Measurements from ENCODE around the gene GALNTL6. TPM values are rescaled to one million over a fixed set of nuclear protein-coding genes. Genes with fewer than 3 reads are reported as not detected.
"Not testable (repeated sequence)": the region's sequence is repeated elsewhere in the genome, so short reads cannot be mapped to it uniquely, and the experiment has no call there.

GALNTL6 gene
- polyA plus RNA-seq, 4 donors: 0.19 to 3.2 (median 0.74) TPM

DNA sequence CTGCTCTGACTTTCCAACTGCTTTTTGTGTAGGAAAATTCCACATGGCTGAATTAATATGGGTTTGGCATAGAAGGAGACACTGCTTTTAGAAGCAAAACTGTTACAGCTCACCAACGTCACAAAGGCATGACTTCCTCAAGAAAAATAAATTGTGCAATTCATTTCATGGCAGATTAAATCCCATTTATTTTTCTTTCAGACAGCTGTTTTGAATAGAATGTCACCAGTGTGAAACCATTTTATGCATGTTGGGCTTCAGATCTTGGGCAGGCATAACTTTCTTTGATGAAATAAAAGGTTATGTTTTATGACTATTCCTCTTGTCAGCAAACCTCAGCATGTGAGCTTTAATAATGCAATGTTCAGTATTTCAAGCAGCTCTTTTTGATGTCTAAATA is 542.8 kb downstream of the GALNTL6 start:
- DNase-seq (ENCODE audit: low read depth in 4 of 4, low spot score in 3 of 4): no peak

DNA sequence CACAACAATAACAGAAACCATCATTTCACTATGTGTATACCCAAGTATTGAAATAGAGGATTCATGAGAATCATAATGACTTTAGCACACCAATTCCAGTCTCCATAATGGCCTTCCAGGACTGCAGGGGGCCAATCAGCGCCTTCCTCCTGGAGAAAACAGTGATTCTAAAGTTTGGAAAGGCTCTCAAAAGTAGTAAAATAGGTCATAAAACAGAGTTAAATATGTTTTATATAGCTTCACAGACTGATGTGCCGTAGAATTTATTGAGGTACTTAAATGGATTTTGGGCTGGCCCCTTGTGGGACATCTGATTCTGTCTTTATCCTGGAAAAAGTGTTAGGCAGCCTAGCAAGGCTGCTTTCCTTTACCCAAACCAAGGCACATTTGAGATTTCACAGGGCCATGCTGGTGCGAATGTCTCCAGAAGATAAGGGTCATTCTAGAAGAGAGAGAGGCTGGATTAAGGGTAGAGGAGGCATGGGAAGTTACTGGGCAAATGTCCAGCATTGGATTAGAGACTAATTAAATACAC is 543.9 kb downstream of the GALNTL6 start:
- DNase-seq (ENCODE audit: low read depth in 4 of 4, low spot score in 3 of 4): no peak

DNA sequence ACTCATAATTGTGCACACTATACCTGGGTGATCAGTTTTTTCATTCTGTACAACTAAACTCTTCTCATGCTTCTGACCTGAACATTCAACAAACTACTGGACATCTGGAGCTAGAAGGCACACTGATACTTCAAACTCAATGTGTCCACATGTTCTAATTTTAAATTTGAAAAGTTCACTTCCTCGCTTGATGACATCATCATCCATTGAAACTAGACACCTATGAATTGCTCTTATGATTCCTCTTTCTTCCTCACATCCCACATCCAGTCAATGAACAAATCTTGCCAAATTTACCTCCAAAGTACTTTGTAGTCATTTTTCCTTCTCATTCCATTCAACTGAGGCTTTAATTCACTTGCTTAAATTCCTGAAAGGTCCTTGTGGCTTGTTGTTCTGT is 549.4 kb downstream of the GALNTL6 start:
- DNase-seq (ENCODE audit: low read depth in 4 of 4, low spot score in 3 of 4): no peak

DNA sequence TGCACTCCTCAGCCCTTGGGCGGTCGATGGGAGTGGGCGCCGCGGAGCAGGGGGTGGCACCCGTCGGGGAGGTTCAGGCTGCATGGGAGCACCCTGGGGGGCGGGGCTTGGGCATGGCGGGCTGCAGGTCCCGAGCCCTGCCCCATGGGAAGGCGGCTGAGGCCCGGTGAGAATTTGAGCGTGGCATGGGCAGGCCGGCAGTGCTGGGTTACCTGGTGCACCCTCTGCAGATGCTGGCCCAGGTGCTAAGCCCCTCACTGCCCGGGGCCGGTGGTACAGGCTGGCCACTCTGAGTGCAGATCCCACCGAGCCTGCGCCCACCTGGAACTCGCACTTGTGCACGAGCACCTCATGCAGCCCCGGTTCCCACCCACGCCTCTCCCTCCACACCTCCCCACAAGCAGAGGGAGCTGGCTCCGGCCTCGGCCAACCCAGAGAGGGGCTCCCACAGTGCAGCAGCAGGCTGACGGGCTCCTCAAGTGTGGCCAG is 556.3 kb downstream of the GALNTL6 start:
- no peak for DNase-seq (ENCODE audit: low read depth in 4 of 4, low spot score in 3 of 4)

DNA sequence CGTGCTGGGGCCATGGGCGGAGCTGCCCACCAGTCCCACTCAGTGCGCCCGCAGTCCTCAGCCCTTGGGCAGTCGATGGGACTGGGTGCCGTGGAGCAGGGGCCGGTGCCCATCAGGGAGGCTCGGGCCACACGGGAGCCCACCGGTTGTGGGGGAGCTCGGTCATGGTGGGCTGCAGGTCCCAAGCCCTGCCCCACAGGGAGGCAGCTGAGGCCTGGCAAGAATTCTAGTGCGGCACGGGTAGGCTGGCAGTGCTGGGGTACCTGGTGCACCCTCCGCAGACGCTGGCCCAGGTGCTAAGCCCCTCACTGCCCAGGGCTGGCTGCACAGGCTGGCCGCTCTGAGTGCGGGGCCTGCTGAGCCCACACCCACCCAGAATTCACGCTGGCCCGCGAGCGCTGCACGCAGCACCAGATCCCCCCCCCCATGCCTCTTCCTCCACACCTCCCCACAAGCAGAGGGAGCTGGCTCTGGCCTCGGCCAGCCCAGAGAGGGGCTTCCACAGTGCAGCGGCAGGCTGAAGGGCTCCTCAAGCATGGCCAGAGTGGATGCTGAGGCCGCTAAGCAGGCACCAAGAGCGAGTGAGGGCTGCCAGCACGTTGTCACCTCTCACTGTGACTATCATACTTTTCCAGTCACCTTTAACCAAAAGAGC is 564.4 kb downstream of the GALNTL6 start:
- DNase-seq (ENCODE audit: low read depth in 4 of 4, low spot score in 3 of 4): no peak

DNA sequence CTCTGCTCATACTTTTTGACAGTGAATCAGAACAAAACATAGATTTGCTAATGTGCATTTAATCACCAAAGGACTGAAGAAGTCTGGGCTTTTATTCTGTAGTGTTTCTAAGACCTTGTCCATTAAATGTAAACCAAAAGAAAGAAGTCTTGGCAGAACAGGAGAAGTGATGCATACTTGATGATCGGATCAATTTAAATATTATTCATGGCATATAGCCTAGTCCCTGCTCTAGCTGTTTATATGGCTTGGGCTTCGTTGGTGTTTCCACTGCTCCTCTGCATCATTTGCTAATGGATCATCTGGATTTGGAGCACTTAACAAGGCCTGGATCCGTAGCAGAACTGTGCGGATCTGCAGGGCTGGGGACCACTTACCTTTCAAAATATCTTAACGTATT is 566.6 kb downstream of the GALNTL6 start:
- DNase-seq (ENCODE audit: low read depth in 4 of 4, low spot score in 3 of 4): no peak

DNA sequence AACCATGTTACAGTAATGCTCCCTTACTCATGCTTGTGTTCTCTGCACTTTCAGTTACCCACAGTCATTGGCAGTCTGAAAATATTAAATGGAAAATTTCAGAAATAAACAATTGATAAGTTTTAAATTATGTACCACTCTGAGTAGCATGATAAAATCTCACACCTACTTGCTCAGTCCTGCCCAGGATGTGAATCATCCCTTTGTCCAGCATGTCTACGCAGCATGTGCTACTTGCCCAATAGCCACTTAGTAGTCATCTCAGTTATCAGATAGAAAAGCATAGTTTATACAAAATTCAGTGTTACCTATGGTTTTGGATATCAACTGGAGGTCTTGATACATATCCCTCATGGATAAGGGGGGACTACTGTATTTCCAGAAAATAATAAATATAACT is 577.1 kb downstream of the GALNTL6 start:
- DNase-seq (ENCODE audit: low read depth in 4 of 4, low spot score in 3 of 4): no peak

DNA sequence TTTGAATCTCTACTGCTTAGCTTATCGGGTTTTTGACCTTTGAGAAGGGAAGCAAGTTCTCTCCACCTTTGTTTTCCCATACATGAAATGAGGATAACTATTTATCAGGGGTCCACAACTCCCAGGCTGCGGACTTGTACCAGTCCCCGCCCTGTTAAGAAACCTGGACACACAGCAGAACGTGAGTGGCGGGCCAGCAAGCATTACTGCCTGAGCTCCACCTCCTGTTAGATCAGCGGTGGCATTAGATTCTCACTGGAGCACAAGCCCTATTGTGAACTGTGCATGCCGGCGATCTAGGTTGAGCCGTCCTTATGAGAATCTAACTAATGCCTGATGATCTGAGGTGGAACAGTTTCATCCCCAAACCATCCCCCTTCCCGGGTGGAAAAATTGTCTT is 579.5 kb downstream of the GALNTL6 start:
- DNase-seq (ENCODE audit: low read depth in 4 of 4, low spot score in 3 of 4): no peak

DNA sequence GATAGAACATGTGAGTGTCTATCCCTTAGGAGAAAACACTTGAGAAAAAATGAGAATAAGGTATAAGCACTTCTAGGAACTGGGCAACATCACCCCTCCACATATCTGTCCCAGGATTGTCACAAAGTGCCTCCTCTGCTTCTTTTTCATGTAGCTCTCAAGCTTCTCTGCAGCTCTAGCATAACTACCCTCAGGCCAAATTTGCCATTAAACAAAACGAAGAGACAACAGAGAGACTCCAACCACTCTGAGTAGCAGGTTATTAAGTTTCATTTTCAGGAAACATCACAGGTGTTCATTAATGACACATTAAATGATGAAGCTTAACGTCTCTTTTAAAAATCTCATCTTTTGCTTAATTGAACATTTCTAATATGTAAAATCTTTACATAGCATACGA is 580.0 kb downstream of the GALNTL6 start:
- no peak for DNase-seq (ENCODE audit: low read depth in 4 of 4, low spot score in 3 of 4)

DNA sequence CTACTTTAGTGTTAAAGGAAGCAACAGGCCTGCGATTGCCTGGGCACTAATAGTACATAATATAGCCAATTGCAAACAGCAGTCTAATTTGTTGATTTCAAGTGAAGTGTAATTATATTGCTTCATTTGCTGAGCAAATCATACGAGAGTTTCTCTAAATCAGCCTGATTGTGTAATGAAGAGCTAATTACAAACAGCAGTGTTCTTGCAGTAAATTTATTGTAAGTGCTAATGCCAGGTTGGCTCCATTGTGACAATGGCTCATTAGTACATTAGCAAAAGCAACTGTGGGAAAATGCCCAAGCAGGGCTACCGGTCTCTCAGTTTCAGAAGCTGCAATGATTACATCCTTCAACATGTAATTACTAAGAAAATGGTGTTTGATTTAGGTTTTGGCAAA is 591.5 kb downstream of the GALNTL6 start:
- no peak for DNase-seq (ENCODE audit: low read depth in 4 of 4, low spot score in 3 of 4)

DNA sequence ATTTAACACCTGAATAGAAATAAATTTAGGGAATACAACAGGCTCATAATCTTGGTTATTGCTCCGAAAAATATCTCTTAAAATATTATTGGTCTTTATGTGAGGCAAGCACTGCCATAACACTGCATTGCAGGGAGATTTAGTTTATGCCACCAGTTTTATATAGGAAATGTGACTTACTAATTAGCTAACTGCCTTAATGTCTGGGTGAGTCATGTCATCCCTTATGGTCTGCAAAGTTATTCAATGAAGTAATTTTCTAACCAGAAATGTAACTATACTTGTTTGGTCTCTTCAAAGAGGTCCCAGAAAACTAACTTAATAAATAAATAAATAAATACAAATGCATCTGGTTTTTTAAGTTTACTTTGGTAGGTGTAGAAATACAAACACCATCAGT is 597.2 kb downstream of the GALNTL6 start:
- DNase-seq (ENCODE audit: low read depth in 4 of 4, low spot score in 3 of 4): no peak

DNA sequence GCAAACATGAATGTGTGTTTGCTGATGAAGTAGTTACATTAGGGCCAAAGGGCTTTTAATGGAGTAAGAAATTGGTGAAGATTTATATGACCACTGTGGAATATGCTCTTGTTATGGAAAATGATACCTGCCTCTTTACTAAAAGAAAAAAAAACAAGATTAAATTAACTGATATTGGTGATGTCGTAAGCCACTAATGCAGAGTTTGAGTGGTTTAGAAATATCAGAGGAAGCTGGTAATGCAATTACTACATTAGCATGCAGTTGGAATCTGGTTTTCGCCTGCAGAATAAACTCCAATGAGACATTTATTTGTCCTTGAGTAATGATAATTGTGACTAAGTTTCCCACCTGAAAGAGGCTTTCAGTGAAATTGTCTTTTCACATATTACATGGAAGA is 597.9 kb downstream of the GALNTL6 start:
- no peak for DNase-seq (ENCODE audit: low read depth in 4 of 4, low spot score in 3 of 4)

DNA sequence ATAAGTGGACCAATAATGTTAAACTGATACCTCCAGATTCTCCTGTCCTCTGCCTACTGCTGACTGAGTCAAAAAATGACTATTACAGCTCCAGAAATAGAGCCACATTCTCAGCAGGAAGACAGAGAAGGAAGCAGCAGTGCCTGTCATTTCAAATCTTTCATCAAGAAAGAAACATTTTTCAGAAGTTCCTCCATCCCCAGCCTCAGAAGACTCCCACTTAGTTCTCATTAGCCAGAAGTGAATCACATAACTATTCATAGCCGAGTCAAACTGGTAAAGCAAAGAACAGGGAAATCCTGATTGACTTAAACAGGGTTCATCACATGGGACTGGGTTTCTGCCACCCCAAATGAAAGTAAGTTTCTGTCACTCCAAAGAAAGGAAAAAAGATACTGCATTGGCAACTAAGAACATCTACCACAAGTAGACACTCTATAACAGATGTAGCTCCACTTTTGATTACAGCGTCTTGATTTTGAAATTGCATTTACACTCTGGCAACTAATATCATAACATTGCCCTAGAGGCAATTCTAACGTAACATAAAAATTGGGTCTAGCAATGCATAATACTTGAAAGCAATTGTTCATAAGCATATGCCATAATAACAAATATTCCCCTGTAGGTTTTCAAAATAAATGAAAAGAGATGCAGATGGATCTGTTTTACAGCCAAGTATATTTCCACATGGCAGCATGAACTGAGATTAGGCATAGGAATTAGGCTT is 599.8 kb downstream of the GALNTL6 start:
- no peak for DNase-seq (ENCODE audit: low read depth in 4 of 4, low spot score in 3 of 4)

DNA sequence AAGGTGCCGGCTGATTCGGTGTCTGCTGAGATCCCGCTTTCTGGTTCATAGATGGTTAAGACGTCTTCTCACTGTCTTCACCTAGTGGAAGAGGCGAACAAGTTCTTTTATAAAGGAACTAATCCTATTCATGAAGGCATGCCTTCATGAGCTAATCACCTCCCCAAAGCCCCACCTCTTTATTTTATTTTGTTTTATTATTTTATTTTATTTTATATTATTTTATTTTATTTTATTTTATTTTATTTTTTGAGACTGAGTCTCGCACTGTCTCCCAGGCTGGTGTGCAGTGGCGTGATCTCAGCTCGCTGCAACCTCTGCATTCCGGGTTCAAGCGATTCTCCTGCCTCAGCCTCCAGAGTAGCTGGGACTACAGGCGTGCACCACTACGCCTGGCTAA is 615.8 kb downstream of the GALNTL6 start:
- DNase-seq (ENCODE audit: low read depth in 4 of 4, low spot score in 3 of 4): not testable (repeated sequence)

DNA sequence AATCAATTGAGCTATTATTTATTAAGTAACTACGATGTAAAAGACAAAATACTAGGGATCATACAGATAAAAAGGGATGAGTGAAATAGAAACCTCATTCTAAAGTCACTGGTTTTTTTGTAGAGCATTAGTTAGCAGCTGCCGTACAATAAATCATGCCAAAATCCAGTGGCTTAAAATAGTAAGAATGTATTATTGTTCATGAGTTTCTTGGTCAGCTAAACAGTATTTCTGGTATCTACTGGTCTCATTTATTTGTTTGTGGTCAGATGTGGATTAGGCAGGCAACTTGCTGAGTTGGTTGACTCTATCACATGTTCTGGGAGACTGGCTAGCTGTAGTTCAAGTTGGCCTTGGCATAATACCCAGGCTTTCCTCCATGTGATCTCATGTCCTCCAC is 667.3 kb downstream of the GALNTL6 start:
- no peak for DNase-seq (ENCODE audit: low read depth in 4 of 4, low spot score in 3 of 4)

DNA sequence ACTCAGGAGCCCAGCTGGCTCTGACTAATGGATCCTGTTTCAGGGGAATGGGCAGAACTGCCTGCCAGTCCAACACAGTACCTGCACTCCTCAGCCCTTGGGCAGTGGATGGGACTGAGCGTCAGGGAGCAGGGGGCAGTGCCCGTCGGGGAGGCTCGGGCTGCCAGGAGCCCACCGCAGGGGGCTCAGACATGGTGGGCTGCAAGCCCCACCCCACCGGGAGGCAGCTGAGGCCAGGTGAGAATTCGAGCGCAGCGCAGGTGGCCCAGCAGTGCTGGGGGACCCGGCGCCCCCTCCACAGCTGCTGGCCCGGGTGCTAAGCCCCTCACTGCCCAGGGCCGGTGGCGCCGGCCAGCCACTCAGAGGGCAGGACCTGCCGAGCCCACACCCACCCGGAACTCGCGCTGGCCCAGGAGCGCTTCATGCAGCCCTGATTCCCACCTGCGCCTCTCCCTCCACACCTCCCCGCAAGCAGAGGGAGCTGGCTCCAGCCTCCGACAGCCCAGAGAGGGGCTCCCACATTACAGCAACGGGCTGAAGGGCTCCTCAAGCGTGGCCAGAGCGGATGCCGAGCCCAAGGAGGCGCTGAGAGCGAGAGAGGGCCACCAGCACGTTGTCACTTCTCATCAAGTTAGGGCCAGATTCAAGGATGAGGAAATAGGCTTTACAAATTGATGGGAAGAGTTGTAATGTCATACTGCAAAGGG is 668.8 kb downstream of the GALNTL6 start:
- DNase-seq (ENCODE audit: low read depth in 4 of 4, low spot score in 3 of 4): no peak

DNA sequence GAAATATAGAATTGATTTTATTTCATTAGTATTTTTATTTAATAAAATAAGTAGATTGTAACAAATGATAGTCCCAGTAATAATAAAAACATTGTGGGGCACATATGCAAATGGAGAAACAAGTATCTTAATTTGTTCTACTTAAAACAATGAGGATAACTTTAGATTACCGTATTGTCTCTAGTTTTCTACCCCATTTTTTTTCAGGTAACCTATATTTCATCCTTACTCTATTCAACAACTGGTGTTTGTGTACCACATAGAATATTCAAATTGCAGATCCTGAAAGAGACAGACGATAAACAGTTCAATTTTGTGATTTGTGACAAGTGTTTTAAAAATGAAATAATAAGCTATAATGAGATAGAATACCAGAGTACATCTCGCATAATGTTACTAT is 671.8 kb downstream of the GALNTL6 start:
- no peak for DNase-seq (ENCODE audit: low read depth in 4 of 4, low spot score in 3 of 4)

DNA sequence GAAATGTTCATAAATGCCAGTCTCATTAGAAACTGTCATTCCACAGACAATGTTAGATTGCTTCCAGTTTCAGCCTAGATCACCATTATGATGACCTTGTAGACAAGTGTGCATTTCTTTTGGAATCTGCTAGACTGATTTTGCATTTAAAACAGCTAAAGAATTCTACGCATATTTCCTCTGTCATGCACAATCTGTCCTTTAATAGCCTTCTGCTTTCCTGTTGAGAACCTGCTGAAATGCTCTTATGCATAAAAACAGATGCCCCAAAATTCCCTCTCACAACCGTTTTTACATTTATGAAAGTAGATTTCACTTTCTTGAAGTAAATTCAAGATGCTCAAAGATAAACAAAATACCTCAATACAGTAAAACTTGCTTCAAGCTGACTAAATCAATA is 673.3 kb downstream of the GALNTL6 start:
- DNase-seq (ENCODE audit: low read depth in 4 of 4, low spot score in 3 of 4): no peak

DNA sequence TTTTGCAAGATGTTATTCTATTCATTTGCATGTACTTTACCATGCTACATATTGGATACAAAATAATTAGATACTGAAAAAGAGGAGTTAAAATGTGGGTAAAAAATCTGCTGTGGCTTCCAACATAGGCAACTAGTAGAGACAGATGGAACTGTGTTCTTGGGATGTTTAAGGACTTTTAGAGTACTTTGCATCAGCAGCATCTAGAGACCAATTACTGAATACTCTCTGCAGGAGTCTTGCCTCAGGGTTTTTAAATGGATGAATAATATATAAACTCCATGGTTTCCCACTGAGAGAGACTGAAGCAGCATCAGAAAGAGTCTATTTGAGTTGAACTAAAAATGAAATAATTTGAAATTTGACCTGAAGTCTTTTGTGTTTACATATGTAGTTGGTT is 676.7 kb downstream of the GALNTL6 start:
- no peak for DNase-seq (ENCODE audit: low read depth in 4 of 4, low spot score in 3 of 4)

DNA sequence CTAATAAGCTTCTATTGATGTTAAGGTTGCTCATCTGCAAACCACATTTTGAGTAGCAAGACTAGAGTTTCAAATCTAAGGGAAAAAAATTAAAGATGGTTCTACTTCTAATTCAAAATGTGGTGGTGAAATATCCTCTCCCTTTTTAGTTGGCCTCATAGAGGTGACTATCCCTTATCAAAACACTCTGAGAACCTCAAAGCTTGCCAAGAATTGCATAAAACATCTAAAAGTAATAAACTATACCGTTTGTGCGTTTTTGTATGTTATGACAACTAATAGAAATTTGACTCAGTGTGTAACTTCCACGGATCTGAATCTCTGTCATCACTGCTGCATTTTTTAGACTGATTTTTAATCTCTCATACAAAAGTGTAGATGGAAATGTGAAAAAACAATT is 682.6 kb downstream of the GALNTL6 start:
- no peak for DNase-seq (ENCODE audit: low read depth in 4 of 4, low spot score in 3 of 4)

DNA sequence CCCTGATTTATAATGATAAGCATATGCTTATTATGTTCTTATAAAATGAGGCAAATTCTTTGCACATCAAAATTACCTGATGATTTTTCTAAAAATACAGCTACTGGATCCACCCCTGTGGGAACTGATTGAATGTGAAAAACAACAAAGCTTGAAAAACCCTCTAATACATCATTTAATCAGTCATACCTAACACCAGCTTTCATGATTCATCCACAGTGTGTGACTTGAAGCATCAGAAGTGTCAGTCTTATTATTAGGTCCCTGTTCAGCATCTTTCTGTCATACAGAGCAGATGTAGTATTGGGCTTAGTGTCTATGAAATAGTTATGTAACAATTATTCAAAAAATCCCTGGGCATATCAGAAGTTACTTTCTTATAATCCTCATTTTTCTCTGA is 684.1 kb downstream of the GALNTL6 start:
- DNase-seq (ENCODE audit: low read depth in 4 of 4, low spot score in 3 of 4): no peak

DNA sequence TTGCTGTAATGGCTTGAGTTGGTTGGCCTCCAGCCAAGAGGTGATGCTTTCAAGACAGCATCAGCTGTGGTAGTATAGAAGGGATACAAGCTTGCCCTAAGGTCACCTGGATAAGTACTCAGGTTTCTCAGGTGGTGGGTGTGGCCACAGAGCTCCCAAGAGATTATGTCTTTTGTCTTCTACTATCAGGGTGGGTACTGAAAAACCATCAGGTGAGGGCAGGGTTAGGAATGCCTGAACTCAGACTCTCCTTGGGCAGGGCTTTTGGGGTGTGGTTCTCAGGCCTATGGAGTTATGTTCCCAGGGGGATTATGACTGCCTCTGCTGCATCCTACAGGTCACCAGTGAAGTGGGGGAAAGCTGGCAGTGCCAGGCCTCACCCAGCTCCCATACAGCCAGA is 700.8 kb downstream of the GALNTL6 start:
- no peak for DNase-seq (ENCODE audit: low read depth in 4 of 4, low spot score in 3 of 4)

All from left renal pelvis (tissue), 4 donors.